ENCODE measurements around the gene TPSAB1.
"Not testable (repeated sequence)": the region's sequence is repeated elsewhere in the genome, so short reads cannot be mapped to it uniquely, and the experiment has no call there.

The TPSAB1 gene

DNA sequence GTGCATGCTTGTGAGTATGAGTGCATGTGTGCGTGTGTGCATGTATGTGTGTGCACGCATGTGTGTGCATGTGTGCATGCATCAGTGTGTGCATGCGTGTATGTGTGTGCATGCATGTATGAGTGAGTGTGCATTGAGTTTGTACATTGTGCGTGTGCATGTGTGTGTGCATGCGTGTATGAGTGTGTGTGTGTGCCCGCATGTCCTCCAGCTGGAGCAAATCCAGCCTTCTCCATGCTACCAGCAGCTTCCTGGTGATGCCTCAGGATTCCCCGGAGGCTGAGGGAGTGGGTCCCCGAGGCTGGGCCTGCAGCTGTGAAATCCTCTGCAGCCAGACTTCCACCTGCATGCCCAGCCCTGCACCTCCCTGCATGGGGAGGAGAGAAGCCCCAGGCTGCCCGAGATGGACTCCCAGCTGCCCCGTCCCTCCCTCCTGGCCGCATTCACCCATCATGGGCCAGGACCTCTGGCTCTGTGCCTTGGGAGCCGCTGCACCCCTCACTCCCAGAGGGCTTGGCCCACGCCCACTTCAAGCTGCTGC lies 24.7 kb downstream of the TPSAB1 start:
- no peak for DNase-seq (ENCODE audit: low read depth, low spot score)

DNA sequence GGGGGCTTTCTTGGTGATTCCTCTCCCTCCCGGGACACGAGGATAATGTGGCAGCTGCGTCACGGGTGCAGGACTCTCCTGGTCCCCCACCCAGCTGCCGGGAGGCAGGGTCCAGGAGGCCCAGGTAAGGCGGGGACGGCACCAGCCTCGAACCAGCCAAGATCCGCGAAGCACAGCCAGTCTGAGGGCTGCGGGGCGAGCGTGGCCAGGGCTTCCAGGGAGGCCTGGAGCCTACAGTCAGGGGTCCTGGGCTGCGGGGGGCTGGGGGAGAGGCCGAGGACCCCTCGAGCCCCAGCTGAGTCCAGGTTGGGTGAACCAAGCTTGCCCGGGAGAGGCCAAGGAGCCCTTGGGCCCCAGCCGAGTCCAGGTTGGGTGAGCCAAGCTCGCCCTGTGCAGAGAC lies 25.3 kb downstream of the TPSAB1 start:
- no peak for DNase-seq (ENCODE audit: low read depth, low spot score)

DNA sequence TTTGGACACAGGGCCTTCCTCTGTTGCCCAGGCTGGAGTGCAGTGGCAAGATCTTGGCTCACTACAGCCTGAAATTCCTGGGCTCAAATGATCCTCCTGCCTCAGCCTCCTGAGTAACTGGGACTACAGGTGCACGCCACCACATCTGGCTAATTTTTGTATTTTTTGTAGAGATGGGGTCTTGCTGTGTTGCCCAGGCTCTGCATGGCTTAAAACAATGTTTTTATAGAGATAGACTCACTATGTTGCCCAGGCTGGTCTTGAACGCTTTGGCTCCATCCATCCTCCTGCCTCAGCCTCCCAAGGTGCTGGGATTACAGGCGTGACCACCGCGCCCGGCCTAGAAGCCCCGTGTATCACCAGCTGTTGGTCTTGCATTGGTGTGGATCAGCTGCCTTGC lies 28.9 kb downstream of the TPSAB1 start:
- DNase-seq (ENCODE audit: low read depth, low spot score) = not testable (repeated sequence)

DNA sequence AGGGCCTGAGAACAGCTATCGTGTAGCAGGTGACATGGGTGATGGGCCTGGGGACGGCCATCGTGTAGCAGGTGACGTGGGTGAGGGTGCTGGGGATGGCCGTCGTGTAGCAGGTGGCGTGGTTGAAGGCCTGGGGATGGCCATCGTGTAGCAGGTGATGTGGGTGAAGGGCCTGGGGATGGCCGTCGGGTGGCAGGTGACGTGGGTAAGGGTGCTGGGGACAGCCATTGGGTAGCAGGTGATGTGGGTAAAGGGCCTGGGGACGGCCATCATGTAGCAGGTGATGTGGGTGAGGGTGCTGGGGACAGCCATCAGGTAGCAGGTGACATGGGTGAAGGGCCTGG lies 30.8 kb downstream of the TPSAB1 start:
- DNase-seq (ENCODE audit: low read depth, low spot score) = no peak

DNA sequence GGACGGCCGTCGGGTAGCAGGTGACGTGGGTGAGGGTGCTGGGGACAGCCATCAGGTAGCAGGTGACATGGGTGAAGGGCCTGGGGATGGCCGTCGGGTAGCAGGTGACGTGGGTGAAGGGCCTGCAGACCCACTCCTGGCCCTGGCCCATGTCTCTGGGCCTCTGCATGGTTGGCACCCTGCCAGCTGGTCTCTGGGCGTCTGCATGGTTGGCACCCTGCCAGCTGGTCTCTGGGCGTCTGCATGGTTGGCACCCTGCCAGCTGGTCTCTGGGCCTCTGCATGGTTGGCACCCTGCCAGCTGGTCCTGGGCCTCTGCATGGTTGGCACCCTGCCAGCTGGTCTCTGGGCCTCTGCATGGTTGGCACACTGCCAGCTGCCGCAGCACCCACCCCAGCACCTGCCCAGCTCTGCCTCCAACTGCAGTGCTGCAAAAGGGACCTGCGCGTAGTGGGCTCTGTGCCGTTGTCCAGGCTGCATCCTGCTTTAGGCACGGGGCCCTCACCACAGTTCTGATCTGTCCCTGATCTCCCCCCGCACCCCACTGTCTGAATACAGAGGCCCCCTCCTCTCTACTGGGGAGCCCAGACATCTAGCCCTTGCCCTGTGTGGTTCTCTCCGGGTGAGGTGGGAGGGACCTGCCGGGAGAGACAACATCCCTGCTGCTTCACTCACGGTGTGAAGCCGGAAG lies 31.4 kb downstream of the TPSAB1 start:
- DNase-seq (ENCODE audit: low read depth, low spot score) = not testable (repeated sequence)

DNA sequence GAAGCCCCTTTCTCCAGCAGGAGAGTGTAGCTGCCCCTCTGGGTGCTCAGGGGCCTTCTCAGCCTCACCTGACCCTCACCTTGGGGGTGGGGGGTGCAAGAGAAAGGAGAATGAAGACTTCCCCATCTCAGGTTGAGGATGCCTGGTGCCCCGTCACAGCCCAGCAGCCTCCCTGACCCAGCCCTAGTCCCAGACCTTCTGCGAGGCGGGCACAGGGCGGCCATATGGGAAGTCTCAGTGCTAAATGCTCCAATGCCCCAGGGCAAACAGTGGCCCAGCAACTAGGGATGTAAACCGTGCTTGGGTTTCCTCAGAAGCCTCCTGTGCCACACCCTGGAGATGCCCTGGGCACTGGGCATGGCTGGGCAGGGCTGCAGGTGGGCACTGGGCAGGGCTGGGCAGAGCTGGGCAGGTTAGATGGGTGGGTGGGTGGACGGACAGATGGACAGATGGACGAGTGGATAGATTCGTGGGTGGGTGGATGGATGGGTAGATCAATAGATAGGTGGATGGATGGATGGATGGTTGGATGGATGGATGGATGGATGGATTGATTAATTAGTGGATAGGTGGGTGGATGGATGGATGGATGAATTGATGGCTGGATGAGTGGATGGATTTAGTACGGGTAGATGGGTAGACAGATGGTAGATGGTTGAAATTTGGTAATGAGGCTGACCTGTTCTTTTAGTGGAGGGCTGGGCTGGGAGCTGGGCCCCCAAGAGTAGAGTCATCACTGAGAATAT lies 32.1 kb downstream of the TPSAB1 start:
- no peak for DNase-seq (ENCODE audit: low read depth, low spot score)

DNA sequence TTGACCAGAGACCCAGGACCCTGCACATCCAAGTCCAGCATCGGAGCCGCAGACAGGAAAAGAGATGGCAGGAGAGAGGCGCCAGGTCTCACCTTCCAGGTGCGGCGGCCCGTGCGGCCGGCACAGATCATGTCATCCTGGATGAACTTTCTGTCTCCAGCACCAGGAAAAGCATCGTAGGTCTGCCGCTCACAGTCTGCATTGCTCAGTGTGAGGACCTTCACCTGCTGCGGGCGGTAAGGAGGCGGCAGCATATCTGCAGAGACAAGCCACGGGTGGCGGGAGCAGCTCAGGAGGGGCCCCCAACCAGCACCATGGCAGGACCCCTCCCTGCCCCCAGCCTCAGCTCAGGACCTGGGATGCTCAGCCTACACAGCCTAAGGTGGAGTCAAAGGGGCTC lies 33.3 kb downstream of the TPSAB1 start:
- no peak for DNase-seq (ENCODE audit: low read depth, low spot score)

DNA sequence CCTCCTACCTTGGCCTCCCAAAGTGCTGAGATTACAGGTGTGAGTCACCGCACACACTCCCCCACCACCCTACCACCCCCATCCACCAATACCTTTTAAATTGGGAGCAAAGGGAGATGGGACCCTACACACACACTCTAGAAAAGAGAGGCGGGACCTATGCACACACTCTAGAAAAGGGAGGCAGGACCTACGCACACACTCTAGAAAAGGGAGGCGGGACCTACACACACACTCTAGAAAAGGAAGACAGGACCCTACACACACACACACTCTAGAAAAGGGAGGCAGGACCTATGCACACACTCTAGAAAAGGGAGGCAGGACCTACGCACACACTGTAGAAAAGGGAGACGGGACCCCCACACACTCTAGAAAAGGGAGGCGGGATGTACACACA lies 34.3 kb downstream of the TPSAB1 start:
- no peak for DNase-seq (ENCODE audit: low read depth, low spot score)

DNA sequence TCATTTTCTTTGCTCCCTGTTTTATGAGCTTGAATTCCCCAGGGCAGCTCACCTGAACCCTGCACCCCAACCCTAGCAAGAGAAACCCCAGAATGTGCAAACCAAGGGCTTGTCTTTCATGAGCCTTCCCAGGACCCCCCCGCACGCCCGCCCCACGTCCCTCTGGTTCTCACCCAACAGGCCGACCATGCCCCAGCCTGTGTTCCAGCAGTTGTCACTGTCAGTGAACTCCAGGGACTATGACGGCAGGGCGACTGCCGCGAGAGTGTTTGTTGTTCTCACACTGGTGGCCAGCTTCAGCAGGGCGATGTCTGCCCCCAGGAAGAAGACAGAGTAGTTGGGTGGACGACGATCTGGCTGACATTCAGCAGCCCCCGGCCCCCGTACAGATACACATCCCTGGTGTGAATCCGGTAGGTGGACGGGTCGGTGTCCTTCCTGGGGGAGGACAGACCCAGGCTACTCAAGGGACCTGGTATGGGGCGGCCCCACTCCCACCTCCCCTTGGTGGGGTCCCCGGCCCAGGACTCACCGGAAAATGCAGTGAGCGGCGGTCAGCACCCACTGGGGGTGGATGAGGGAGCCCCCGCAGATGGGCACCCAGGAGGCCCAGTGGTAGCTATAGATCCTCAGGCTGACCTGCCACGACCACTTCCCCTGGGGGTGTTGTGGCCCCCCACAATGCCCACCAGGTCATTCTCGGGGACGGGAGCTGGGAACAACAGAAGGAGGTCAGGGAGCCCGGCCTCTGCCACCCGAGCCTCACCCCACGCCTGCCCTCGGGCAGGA lies 35.5 kb downstream of the TPSAB1 start:
- no peak for DNase-seq (ENCODE audit: low read depth, low spot score)

DNA sequence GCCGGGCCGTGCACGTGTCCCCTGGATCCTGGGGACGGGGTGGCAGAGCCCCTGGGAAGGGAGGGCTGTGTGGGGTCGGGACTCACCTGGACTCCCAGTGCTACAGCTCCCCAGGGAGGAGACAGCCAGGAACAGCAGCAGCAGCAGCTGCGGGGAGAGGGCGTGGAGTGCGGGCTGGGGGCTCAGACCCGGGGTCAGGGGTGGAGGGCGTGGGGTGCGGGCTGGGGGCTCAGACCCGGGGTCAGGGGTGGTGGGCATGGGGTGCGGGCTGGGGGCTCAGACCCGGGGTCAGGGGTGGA lies 36.0 kb downstream of the TPSAB1 start:
- DNase-seq (ENCODE audit: low read depth, low spot score) = no peak

DNA sequence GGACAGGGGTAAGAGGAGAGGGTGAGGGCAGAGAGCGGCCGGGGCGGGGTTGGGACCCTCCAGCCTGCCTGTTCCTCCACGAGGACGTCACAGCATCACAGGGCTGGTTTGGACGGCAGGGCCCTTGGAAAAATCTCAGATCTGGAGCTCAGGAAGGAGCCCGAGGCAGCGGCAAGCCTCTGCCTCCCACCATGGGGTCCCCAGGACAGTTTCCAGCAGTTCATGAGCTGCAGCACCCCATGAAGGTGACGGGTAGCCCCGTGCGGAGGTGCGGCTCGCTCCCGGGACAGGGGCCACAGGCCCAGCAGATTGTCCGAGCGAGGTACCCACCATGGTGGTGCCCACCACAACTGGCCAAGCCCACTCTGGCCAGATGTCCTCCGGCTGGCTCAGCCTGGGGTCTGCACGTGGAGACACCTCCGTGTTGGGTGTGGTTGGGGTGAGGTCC lies 36.7 kb downstream of the TPSAB1 start:
- DNase-seq (ENCODE audit: low read depth, low spot score) = no peak

DNA sequence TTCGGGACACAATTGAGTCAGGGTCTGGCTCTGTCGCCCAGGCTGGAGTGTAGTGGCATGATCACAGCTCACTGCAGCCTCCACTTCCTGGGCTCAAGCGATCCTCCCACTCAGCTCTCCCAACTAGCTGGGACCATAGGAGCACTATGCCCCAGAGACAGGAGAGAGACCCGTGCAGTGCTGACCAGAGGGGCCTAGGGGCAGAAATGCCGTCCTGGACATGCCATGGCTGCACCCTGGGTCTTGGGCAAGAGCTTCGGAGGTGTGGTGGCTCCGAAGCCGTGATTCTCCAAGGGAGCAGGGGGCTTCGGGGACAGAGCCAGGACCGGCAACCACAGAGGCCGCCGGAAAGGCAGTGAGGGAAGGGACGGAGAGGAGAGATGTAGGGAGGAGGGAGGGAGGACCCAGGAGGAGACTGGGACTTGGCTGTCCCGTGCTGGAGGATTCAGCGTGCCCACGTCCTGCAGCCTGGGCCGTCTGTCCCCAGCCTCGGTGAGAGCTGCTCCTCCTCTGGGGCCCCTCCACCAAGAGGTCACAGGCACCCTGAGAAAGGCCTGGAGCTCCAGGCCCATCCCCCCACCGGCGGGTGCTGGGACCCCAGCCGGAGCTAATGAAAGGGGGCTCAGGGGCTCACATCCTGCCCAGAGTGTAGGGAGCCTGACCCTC lies 37.2 kb downstream of the TPSAB1 start:
- no peak for DNase-seq (ENCODE audit: low read depth, low spot score)

DNA sequence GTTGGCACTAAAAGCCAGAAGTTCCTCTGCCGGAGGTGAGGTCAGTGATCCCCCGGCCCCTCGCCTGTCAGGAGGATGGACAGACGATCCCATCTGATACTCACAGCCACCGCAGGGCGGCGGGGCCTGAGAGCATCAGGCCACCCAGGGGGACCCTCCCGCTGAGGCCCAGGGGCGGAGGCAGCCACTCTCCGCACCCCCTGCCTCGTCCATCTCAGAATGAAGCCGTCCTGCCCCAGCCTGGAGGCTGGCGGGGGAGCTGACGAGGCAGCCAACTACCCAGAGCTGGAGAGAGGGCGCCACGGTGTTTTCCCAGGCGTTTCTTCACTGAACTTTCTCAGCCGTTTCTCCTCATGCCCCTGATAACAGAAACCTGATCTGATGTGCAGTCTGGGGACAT lies 38.0 kb downstream of the TPSAB1 start:
- DNase-seq (ENCODE audit: low read depth, low spot score) = no peak

DNA sequence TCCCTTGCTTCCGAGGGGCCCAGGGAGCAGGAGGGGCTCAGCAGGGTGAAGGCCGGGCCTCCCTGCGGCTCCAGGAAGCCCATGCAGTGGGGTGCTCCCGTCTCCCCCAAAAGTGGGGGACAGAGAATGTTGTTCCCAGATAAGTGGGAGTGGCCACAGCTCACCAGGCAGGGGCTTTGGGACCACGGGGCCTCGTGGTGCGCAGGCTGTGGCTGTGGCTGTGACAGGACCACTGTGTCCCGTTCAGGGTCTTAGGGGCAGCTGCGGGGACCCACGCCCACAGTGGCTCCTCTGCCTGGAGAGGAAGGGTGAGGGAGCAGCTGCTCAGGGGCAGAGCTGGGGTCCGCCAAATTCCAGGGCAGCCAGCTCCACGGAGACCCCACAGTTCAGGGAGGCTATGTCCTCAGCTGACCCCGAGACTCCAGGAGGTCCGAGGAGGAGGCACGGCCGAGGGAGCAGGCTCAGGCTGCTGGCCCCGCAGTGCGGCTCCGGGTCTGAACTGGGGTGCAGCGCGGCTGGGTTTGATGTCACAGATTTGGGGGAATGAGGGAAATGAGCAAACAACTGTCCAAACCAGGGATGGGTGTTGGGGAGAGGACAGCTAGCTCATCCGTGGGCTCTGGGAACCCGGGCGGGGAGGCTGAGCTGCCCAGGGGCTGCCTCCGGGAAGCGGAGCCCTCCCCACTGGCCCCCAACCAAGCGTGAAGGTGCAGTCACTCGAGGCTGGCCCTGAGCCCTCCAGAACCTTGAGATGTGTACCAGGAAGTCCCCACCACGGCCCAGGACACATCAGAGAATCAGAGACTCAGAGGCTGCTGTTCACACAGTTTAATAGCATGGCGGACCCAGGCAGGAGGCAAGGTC lies 38.8 kb downstream of the TPSAB1 start:
- no peak for DNase-seq (ENCODE audit: low read depth, low spot score)

DNA sequence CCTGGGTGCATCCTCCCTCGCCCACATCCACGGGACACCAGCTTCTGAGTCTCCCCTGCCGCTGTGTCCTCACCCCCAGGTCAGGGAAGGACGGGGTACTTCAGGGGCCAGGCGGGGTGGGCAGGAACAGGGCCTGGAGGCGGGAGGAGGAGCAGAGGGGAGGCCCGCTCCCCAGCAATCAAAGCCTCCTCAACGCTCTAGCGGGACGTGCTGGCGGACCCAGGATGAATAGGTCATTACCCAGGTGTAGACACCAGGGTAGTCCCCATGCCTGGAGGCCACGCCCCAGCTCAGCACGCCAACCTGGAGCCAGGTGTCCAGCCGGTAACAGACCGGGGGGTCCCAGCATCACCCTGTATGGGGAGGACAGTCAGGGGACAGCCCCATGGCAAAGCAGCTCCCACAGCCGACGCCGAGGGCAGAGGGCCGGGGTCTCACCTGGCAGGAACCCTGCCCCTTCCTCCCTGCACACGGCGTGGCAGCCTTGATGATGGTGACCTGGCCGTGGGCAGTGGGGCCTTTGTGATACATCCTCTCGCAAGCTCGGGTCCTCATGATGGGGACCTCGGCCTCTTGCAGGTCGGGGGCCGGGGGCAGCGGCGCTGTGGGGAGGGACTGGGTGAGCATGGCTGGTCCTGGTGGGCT lies 39.6 kb downstream of the TPSAB1 start:
- DNase-seq (ENCODE audit: low read depth, low spot score) = no peak

DNA sequence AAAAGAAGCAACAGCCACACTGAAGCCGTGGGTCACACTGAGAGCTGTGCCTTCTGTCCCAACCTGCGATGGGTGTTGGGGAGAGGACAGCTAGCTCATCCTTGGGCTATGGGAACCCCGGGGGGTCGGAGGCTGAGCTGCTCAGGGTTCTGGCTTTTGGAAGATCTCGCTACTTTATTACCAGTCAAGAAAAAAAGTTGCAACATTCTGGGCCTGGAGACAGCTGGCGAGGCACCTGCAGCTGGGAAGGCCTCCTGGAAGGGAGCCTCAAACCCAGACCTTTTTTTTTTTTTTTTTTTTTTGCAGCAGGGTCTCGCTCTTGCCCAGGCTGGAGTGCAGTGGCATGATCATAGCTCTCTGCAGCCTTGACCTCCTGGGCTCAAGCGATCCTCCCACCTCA lies 40.3 kb downstream of the TPSAB1 start:
- no peak for DNase-seq (ENCODE audit: low read depth, low spot score)

DNA sequence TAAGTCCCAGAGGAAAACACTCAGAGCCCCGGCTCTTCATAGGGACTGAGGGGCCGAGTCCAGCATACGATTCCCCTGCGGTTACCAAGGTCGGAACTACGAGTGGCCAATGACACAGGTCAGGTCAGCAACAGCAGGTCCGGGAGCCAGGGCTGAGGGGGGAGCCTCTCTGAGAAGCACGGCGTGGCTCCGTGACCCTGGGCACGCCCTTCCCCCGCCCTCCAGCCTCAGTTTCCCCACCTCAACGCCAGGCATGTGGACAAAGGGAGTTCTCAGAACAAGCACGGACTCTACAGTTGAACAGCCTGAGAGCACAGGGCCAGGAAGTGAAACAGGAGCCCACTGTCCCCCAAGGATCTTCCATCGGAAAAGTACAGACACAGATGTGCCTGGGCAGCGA lies 41.0 kb downstream of the TPSAB1 start:
- no peak for DNase-seq (ENCODE audit: low read depth, low spot score)

DNA sequence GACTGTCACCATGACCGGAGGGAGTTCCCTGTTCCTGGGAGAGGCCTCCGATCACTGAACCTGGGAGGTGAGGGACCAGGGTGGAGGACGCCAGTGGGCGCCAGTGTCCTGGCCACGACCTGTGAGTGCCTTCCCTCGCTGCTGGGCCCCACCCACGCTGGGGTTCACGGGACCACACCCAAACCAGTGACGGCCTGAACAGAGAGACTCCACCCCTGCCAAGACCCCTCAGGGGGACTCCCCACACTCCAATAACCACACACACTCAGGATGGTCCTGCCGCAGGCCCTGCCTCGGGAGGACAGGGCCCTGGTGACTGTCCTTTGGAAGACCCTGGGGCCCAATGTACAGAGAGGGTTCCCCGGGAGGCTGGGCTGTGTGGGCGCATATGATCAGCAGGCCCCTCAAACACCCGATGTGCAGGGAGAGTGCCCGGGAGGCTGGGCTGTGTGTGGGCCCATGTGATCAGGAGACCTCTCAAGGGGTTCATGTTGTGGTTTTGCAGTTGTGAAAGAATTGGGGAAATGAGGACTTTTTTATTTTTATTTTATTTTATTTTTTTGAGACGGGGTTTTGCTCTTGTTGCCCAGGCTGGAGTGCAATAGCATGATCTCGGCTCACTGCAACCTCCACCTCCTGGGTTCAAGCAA lies 41.9 kb downstream of the TPSAB1 start:
- DNase-seq (ENCODE audit: low read depth, low spot score) = no peak

DNA sequence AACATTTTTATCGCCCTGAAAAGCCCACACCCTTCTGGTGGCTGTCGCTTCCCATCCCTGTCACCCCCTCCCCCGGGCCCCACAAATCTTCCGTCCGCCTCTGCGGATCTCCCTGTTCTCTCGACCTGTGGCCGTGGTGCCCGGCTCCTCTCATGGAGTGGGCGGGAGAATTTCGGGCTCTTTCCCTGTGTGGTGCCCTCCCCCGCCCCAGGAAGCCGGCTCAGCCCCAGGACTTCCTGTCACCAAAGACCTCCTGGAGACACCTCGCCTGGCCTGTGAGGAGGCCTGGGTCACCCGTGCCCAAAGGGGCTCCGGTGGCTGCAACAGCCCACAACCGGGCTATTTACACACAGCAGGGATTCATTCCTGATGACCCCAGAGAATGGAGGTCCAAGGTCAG lies 42.8 kb downstream of the TPSAB1 start:
- DNase-seq (ENCODE audit: low read depth, low spot score) = no peak

DNA sequence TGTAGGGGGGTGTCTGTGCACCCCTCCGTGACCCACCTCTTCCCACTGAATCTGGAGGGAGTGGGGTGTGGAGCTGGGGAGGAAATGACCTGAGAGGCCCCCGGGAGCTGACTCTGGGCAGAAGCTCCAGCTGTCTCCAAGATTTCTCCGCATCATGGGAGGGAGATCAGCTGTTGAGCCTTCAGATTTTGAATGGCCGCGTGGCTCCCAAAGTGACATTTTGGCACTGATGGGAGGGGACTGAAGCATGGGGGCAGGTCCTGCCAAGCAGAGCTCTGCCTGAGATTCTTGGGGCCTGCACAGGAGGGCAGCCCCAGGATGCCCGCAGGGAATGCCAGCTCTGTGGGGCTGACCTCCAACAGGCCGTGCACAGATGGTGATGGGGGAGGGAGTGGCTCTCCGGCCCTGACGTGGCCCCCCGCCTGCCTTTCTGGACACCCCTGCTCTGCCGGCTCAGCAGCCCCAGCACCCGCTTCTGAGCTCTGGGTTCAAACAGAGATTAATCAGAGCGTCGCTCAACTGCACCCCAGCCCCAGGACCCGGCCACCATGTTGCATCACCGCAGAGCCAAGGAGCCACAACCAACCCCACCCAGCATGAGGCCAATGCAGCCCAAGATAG lies 43.6 kb downstream of the TPSAB1 start:
- DNase-seq (ENCODE audit: low read depth, low spot score) = no peak

All from activated CD4-positive, CD25-positive, alpha-beta regulatory T cell treated with anti-CD3 and anti-CD28 coated beads, Interleukin-2, amount 50 U/mL, for 16 hours (primary cell).